ENCODE data around the gene SEZ6L.

GRCh38 chr22:26271427-26271826, 102.2 kb downstream of the SEZ6L start:
- TF ChIP-seq POLR2A (IDR thresholded peaks at IDR 0.05), result no peak
- no peak for TF ChIP-seq CTCF (IDR thresholded peaks at IDR 0.05)
- TF ChIP-seq EP300 (IDR thresholded peaks at IDR 0.05; ENCODE audit: low read depth), result no peak

Measured in transverse colon (tissue), 3 donors.